GM18909 (cell line): ENCODE results near the gene ELMO1.

ENCODE experiments used
- ATAC-seq: cut with Tn5 transposase; IDR thresholded peaks from one replicate; pipeline ENCODE4 v1.9.1; 2021; ENCODE audit warnings: mild to moderate bottlenecking; ENCODE audit not compliant: unreplicated experiment, poor library complexity

ELMO1 gene

GRCh38 chr7:37434529-37434928 is 14.1 kb downstream of the ELMO1 start:
- ATAC-seq: no peak

- ATAC-seq: no peak
Observed at GRCh38 chr7:37433166-37433565, 15.5 kb downstream of the ELMO1 start.

GRCh38 chr7:37432281-37432920 is 16.3 kb downstream of the ELMO1 start:
- no peak for ATAC-seq

GRCh38 chr7:37431413-37431812 is 17.3 kb downstream of the ELMO1 start:
- ATAC-seq: no peak

GRCh38 chr7:37430640-37431039 is 18.0 kb downstream of the ELMO1 start:
- ATAC-seq: no peak

GRCh38 chr7:37430171-37430570 is 18.5 kb downstream of the ELMO1 start:
- ATAC-seq: no peak

- ATAC-seq: no peak
Observed at GRCh38 chr7:37429435-37429791, 19.3 kb downstream of the ELMO1 start.

- no peak for ATAC-seq
Observed at GRCh38 chr7:37428681-37429434, 19.8 kb downstream of the ELMO1 start.

- ATAC-seq: no peak
Observed at GRCh38 chr7:37427276-37427940, 21.3 kb downstream of the ELMO1 start.

- ATAC-seq: no peak
Observed at GRCh38 chr7:37425498-37425897, 23.2 kb downstream of the ELMO1 start.

- ATAC-seq: no peak
Observed at GRCh38 chr7:37424995-37425394, 23.7 kb downstream of the ELMO1 start.

- no peak for ATAC-seq
Observed at GRCh38 chr7:37424521-37424920, 24.1 kb downstream of the ELMO1 start.

GRCh38 chr7:37421861-37422500 is 26.7 kb downstream of the ELMO1 start:
- no peak for ATAC-seq

- no peak for ATAC-seq
Observed at GRCh38 chr7:37420946-37421695, 27.5 kb downstream of the ELMO1 start.

GRCh38 chr7:37419496-37419895 is 29.2 kb downstream of the ELMO1 start:
- no peak for ATAC-seq

GRCh38 chr7:37418381-37418780 is 30.3 kb downstream of the ELMO1 start:
- ATAC-seq: no peak

GRCh38 chr7:37417107-37417474 is 31.6 kb downstream of the ELMO1 start:
- ATAC-seq: no peak

- ATAC-seq: no peak
Observed at GRCh38 chr7:37416378-37417106, 32.1 kb downstream of the ELMO1 start.

- no peak for ATAC-seq
Observed at GRCh38 chr7:37415629-37416028, 33.0 kb downstream of the ELMO1 start.
